ENCODE measurements around the gene EDDM13.

- TF ChIP-seq EZH2 (IDR thresholded peaks at IDR 0.05) = no peak
- no peak for TF ChIP-seq CTCF (IDR thresholded peaks at IDR 0.05)
- TF ChIP-seq EZH2phosphoT487 (IDR thresholded peaks at IDR 0.05) = no peak
Observed at GRCh38 chr19:56282809-56283208, 10.3 kb downstream of the EDDM13 start.
